ENCODE results near the gene DNAJC11.
"Not testable (repeated sequence)": the region's sequence is repeated elsewhere in the genome, so short reads cannot be mapped to it uniquely, and the experiment has no call there.

DNAJC11 gene

DNA sequence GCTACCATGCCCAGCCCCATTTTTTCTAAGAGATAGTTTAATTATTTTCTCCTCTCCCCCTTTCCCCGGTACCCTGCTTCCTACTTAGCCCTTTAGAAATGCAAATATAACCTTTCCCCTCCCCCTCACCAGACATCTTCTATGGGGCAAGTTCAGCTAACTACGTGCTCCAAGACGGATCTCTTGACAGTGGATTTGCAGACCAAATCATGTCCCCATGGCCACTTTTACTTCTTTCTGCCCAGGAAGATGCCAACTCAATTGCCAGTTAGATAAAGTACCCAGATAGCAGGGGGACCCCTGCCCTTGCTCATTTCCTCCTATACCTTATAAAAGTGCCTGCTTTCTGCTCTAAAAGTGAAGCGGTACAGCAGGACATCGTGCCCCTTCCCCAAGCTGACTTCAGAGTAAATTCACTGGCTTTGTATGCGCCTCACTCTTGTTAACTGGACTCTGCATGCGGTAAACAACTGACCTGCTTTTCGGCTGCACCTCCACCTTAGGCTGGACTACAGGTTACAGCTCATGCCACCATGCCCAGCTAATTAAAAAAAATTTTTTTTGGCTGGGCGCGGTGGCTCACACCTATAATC, 7.4 kb downstream of the DNAJC11 start:
- DNase-seq (ENCODE audit: low spot score), result no peak

- DNase-seq (ENCODE audit: low spot score), result no peak
Measured at GRCh38 chr1:6692956-6693355, 8.7 kb downstream of the DNAJC11 start.

- no peak for DNase-seq (ENCODE audit: low spot score)
Measured at GRCh38 chr1:6691507-6691906, 10.1 kb downstream of the DNAJC11 start.

DNA sequence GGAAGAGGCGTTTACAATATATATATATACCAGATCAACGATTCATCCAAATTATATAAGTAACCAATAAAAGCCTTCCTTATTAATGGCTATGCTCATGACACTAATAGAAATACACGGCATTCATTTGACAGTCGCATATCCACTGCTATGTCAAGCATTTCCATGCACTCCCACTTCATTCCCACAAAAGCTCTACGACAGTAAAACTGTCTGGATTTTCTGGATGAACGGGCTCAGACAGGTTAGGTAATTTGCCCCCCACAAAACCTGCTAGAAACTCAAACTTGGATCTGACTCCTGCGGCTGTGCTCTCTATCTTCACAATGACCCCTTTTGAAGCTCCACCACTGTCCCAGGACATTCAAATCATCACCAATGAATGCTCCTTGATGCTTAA, 11.4 kb downstream of the DNAJC11 start:
- DNase-seq (ENCODE audit: low spot score), result no peak

DNA sequence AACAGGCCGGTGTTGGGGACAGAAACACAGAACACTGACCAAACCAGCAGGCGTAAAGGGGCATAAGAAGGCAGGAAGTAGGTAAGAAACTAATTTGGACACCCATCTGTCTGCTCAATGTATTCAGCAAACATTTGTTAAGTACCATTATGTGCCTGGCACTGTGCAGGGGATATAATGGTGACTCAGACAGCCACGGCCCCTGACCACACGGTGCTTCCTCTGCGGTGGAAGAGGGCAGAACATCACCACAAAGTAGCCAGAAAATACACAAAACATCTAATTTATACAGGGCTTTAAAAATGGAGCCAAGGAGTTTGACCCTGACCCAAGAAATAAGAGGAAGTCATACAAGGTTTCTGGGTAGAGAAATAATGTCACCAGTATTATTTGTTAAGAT, 12.9 kb downstream of the DNAJC11 start:
- no peak for DNase-seq (ENCODE audit: low spot score)

DNA sequence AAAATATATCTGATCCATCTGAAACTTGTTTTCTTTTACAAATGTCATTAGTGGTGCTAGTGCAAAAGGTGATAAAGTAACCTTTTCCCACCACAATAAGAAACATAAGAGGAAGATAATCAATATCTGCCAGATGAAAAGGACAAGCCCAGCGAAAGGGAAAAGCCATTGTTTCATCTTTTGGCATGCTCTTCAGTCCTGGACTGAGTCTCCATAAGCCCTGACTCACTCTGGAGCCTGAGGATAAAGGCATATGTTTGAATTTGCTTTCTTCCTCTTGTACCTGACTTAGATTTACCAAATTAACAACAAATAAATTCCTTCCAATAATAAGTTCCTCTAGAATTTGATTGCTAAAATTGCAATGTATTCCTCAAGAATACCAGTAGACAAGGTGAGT, 13.6 kb downstream of the DNAJC11 start:
- DNase-seq (ENCODE audit: low spot score), result no peak

GRCh38 chr1:6686294-6686693, 15.3 kb downstream of the DNAJC11 start:
- DNase-seq (ENCODE audit: low spot score), result peak; percentile 27

GRCh38 chr1:6685381-6685780, 16.2 kb downstream of the DNAJC11 start:
- DNase-seq (ENCODE audit: low spot score), result no peak

DNA sequence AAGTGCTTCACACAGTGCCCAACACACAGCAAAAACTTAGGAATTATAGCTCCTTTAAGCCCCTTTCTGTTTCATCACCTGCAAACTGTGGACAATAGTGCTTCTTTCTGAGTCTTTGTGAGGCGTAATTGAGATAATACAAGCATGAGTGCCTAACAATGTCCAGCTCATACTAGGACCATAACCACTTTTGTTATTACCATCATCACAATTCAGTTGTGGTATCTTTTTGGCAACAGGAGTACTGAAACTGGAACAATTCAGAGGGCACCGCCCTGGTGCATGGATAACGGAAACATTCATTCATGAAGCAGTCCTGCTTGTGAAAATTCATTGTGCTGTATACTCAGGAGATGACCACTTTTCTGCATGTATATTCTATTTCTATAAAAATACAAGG, 18.2 kb downstream of the DNAJC11 start:
- DNase-seq (ENCODE audit: low spot score), result no peak

DNA sequence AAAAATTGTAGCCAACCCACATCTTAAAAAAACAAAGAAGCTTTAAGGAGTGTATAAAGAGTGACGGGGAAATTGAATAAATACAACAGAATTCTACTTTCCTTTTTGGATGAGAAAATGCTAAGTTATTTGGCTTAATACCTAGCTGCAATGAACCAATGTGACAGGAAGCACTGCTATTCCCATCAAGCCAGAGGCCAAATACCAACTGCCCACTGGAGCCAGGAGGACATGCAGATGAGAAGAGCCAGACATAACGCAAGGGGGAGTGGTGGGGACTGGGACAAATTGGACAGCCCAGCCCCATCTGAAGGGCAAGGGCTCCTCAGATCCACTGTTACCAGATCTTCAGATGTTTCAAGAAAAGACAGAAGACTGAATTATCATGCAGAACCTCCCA, 25.7 kb downstream of the DNAJC11 start:
- no peak for DNase-seq (ENCODE audit: low spot score)

GRCh38 chr1:6674771-6675170, 26.8 kb downstream of the DNAJC11 start:
- no peak for DNase-seq (ENCODE audit: low spot score)

- DNase-seq (ENCODE audit: low spot score), result no peak
Measured at GRCh38 chr1:6673816-6674398, 27.7 kb downstream of the DNAJC11 start.

- DNase-seq (ENCODE audit: low spot score), result no peak
Measured at GRCh38 chr1:6672558-6672957, 29.1 kb downstream of the DNAJC11 start.

DNA sequence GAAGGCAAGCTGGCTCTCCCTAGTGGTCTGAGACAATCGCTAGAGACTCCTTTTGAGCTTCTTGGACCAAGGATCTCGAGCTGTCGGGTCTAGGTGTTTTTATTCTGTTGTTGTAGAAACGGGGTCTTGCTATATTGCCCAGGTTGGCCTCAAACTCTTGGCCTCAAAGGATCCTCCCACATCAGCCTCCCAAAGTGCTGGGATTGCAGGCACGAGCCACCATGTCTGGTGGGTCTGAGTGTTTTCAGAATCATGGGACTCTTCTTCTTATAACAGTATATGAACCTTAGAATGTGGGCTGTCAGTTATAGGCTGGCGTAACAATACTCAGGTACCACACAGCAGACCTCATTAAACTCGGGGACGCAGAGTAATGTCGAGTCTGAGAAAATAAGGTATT, 33.1 kb downstream of the DNAJC11 start:
- no peak for DNase-seq (ENCODE audit: low spot score)

DNA sequence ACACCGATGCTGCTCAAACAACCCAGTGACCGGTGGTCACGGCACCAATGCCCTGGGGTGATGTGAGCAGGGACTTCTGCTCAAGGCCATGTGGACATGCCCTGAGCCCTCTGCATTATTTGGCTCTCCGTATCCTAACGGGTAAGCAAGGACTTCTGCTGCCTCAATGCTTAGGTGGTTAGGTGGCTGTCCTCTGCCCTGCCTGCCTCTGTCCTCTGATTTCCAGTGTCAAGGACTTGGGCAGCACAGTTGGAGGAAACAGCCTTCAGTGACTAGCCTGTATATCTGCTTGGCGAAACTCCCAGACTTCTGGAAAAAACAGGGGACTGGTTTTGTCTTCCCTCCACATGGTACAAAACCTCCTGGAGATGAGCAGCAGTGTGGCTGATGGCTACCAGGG, 34.5 kb downstream of the DNAJC11 start:
- DNase-seq (ENCODE audit: low spot score), result no peak

GRCh38 chr1:6666696-6667095, 34.9 kb downstream of the DNAJC11 start:
- DNase-seq (ENCODE audit: low spot score), result no peak

DNA sequence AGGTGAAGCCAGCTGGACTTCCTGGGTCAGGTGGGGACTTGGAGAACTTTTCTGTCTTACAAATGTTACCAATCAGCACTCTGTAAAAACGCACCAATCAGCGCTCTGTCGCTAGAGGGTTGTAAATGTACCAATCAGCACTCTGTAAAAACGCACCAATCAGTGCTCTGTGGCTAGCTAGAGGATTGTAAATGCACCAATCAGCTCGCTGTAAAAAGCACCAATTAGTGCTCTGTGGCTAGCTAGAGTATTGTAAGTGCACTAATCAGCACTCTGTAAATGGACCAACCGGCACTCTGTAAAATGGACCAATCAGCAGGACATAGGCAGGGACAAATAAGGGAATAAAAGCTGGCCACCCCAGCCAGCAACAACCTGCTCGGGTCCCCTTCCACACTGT, 39.1 kb downstream of the DNAJC11 start:
- DNase-seq (ENCODE audit: low spot score), result not testable (repeated sequence)

- DNase-seq (ENCODE audit: low spot score), result no peak
Measured at GRCh38 chr1:6660415-6661049, 41.1 kb downstream of the DNAJC11 start.

- no peak for DNase-seq (ENCODE audit: low spot score)
Measured at GRCh38 chr1:6658359-6659060, 43.1 kb downstream of the DNAJC11 start.

GRCh38 chr1:6657138-6657537, 44.5 kb downstream of the DNAJC11 start:
- no peak for DNase-seq (ENCODE audit: low spot score)

- no peak for DNase-seq (ENCODE audit: low spot score)
Measured at GRCh38 chr1:6653436-6654290, 48.0 kb downstream of the DNAJC11 start.

DNA sequence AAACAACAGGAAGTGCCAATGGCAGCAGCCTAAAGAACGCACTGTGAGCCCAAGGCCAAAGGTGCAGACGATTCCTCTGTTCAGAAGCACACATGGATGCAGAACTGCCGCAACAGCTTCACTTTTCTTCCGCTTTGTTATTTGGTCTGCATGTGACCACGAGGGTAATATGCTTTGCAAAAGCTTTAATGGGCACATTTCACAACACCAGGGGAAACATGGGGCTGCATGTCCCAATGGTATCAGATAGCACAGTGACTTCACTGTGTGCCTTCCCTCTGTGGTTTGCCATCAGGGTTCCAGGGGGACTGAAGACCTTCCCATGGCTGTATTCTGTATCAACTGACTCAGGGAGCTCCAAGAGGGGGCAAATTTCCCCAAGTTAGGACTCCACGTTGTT, 48.6 kb downstream of the DNAJC11 start:
- no peak for DNase-seq (ENCODE audit: low spot score)
